GM18498 (cell line): ENCODE data around the gene AHNAK.
"Not testable (repeated sequence)": the region's sequence is repeated elsewhere in the genome, so short reads cannot be mapped to it uniquely, and the experiment has no call there.

Experiments
- ATAC-seq: cut with Tn5 transposase; IDR thresholded peaks from one replicate; pipeline ENCODE4 v1.9.1; 2021; ENCODE audit warnings: mild to moderate bottlenecking, moderate library complexity; ENCODE audit not compliant: unreplicated experiment

The AHNAK gene

DNA sequence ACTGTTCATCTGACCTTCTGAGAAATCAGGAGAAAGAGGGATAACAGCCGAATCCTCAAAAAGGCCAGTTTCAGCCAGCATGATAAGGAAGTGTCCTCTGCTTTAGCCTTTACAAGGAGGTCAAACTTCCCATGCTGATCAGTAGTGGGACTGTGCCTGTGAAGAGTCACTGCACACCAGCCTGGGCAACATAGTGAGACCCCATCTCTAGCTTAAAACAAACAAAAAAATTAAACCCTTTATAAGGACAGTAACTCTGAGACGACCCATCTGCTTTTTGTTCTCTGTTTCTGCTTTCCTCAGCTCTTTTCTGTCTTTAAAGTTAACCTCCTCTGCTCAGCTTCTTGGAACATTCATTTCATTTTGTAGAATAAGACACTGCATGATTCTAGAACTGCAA is 78.0 kb downstream of the AHNAK start:
- ATAC-seq = no peak

DNA sequence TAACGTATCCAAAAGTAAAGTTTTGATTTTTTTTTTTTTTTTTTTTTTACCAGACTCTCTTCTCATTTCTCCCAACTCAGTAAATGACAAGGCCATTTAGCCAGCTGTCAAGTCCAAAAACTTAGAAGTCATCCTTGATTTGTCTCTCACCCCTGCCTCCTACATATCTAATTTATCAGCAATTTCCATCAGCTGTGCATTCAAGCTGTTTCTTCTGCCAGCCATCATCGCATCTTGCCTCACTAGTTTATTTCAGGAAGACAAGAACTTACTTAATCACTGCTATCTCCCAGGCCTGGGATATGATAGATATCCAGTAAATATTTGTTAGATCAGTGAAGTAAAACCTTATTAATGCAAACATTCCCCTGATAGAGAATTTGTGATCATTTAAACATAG is 80.2 kb downstream of the AHNAK start:
- ATAC-seq = no peak

- no peak for ATAC-seq
Measured at GRCh38 chr11:62464655-62465054, 82.0 kb downstream of the AHNAK start.

GRCh38 chr11:62463121-62463542 is 83.5 kb downstream of the AHNAK start:
- ATAC-seq = no peak

- no peak for ATAC-seq
Measured at GRCh38 chr11:62462508-62462892, 84.1 kb downstream of the AHNAK start.

DNA sequence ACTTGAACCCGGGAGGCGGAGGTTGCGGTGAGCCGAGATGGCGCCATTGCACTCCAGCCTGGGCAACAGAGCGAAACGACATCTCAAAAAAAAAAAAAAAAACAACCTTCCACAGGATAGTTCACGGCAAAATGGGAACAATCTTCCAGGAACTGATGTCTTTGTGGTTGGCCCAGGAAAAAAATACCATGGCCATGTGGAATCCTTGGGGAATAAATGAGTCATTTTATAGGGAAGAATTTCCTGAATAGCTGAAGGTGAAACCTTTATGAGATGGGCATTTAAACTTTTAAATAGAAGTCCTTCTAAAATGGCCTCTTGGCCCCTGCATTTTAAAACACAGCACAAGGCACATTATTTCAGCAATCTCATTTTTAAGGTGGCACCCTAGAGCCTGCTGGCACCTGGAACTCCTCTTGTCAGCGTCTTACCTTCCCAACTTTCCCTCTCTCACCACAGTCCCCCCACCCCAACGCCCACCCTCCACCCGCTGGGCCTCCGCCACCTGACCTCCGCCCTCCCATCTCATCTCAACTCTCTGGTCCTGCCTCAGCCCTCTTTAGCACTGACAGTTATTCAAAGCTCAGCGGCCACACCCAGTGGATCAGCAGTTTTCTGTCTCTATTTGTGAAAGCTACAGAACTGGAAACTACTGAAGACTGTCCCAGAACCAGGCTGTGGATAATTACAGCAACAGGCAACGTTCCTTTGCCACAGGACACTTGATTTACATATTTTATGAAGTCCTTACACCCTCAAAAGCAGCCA is 84.7 kb downstream of the AHNAK start:
- no peak for ATAC-seq

- no peak for ATAC-seq
Measured at GRCh38 chr11:62459080-62459479, 87.5 kb downstream of the AHNAK start.

- ATAC-seq = no peak
Measured at GRCh38 chr11:62458212-62459002, 88.2 kb downstream of the AHNAK start.

DNA sequence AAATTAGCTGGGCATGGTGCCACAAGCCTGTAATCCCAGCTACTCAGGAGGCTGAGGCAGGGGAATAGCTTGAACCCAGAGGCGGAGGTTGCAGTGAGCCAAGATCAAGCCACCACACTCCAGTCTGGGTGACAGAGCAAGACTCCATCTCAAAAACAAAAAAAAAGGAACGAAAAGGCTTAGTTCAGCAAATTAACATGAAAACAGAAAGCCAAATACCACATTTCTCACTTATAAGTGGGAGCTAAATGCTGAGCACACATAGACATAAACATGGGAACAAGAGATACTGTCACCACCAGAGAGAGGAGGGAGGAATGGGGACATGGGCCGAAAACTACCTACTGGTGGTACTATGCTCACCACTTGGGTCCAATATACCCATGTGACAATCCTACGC is 89.1 kb downstream of the AHNAK start:
- no peak for ATAC-seq

- ATAC-seq = no peak
Measured at GRCh38 chr11:62456630-62457029, 90.0 kb downstream of the AHNAK start.

DNA sequence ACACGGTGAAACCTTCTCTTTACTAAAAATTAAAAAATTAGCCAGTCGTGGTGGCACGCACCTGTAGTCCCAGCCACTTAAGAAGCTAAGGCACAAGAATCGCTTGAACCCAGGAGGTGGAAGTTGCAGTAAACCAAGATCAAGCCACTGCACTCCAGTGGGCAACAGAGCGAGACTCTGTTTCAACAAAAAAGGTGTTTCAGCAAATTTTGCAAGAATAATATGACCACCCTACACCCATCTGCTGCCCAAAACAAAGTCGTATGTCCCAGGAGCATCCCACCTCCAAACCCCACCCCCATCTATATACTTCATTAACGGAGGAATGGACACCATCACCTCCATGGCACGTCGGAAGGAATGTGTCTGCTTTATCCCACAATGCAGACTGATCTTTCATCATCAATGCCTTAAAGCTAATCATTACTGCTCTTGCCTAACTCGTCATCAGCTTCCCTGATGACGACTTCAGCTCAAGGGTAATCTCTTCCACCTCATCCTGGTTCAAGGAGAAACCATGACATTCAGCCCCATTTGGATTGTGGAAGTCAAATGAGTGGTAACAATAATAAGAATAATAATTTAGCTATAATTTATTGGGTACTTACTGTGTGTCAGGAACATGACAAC is 93.7 kb downstream of the AHNAK start:
- no peak for ATAC-seq

DNA sequence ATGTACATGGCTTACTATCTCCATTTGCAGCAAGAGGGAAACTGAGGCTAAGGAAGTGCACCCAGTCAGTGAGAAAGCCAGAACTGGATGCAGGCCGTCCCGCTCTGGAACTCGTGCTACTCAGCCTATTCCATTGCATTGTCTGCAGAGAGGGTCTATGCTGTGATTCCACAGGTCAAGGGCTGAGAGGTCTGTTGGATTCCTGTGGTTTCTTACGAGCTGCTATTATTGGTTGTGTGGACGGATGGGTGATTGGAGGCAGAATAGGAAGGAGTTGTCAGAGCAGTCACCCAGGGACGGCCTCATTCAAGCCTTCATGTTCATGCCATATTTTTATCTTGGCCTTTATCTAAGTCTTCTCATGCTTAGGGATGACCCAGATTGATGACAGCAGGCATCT is 94.3 kb downstream of the AHNAK start:
- no peak for ATAC-seq

- ATAC-seq = no peak
Measured at GRCh38 chr11:62451241-62451621, 95.4 kb downstream of the AHNAK start.

GRCh38 chr11:62450543-62451240 is 95.9 kb downstream of the AHNAK start:
- no peak for ATAC-seq

DNA sequence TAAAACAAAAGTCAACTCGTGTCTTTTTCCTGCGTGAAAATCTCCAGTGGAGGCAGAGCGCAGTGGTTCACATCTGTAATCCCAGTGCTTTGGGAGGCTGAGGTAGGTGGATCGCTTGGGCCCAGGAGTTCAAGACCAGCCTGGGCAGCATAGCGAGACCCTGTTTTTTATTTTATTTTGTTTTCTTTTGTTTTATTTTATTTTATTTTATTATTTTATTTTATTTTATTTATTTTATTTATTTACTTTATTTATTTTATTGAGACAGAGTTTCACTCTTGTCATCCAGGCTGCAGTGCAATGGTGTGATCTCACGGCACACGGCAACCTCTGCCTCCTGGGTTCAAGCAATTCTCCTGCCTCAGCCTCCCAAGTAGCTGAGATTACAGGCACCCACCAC is 96.7 kb downstream of the AHNAK start:
- ATAC-seq = not testable (repeated sequence)

GRCh38 chr11:62449451-62449851 is 97.2 kb downstream of the AHNAK start:
- no peak for ATAC-seq

- no peak for ATAC-seq
Measured at GRCh38 chr11:62446091-62446490, 100.5 kb downstream of the AHNAK start.

DNA sequence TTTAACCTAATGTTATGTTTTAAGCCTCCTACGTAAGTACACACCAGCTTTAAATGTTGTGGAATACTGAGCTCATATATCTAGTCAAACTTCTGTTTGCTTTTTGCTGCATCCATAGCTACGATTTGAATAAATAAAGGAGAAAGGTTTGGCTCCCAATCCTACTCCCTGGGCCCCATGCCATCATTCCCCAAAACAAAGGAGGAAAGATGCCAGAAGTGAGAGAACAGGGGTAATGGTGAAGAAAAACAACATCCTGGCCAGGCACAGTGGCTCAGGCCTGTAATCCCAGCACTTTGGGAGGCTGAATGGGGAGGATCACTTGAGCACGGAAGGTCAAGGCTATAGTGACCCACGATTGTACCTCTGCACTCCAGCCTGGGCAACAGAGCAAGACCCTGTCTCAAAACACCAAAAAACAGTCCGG is 101.3 kb downstream of the AHNAK start:
- no peak for ATAC-seq

GRCh38 chr11:62444835-62445234 is 101.8 kb downstream of the AHNAK start:
- ATAC-seq = no peak

- no peak for ATAC-seq
Measured at GRCh38 chr11:62444236-62444833, 102.3 kb downstream of the AHNAK start.
